ENCODE data around the gene SYNDIG1. TPM values are rescaled to one million over a fixed set of nuclear protein-coding genes. Genes with fewer than 3 reads are reported as not detected.

Gene SYNDIG1
- polyA plus RNA-seq, 1 donor from 2014 or later = 0.22 TPM

- H3K4me2 ChIP-seq (ENCODE audit: low read length) = no peak overlapping the region
- TF ChIP-seq EZH2 (IDR thresholded peaks at IDR 0.05; ENCODE audit: borderline replicate concordance, insufficient read depth, low read length, poor library complexity, severe bottlenecking) (no peak), TAF1 (IDR thresholded peaks at IDR 0.05; ENCODE audit: low read depth) (no peak), SMC3 (conservative IDR thresholded peaks at IDR 0.05; ENCODE audit: poor library complexity) (no peak), REST (IDR thresholded peaks at IDR 0.05; ENCODE audit: borderline replicate concordance) (no peak), CTCF (IDR thresholded peaks at IDR 0.05; ENCODE audit: poor library complexity, severe bottlenecking) (no peak), MXI1 (conservative IDR thresholded peaks at IDR 0.05; ENCODE audit: poor library complexity, severe bottlenecking) (no peak), EP300 (conservative IDR thresholded peaks at IDR 0.05; ENCODE audit: poor library complexity, severe bottlenecking) (no peak), POLR2AphosphoS5 (IDR thresholded peaks at IDR 0.05) (no peak), RAD21 (conservative IDR thresholded peaks at IDR 0.05) (no peak)
- no peak overlapping the region for H3K27ac ChIP-seq (ENCODE audit: low read length)
- no peaks in the 10 kb centered on the region for H3K27me3 ChIP-seq (ENCODE audit: insufficient read depth, low read depth, low read length)
- H3K9me3 ChIP-seq (ENCODE audit: low read length) = no peaks in the 10 kb centered on the region
- H3K9me2 ChIP-seq (ENCODE audit: insufficient read depth, low read length) = no peaks in the 10 kb centered on the region
- no peaks in the 10 kb centered on the region for H3K36me3 ChIP-seq (ENCODE audit: insufficient read depth, low read length)
- H2AFZ ChIP-seq (ENCODE audit: low read depth, low read length) = no peak overlapping the region
- H3F3A ChIP-seq (ENCODE audit: insufficient read depth, low read length, poor library complexity, severe bottlenecking) = no peaks in the 10 kb centered on the region
- H4K20me1 ChIP-seq (ENCODE audit: insufficient read depth) = no peaks in the 10 kb centered on the region
- no peaks in the 10 kb centered on the region for H3K79me2 ChIP-seq (replicated peaks; ENCODE audit: insufficient read depth, low read length)
- H3K9ac ChIP-seq (ENCODE audit: low read length) = no peak overlapping the region
- H3K4me3 ChIP-seq (ENCODE audit: low read length) = no peak overlapping the region
Measured at GRCh38 chr20:24580006-24580405, 110.6 kb downstream of the SYNDIG1 start.

- H3K4me2 ChIP-seq (ENCODE audit: low read length) = no peak overlapping the region
- H3K4me3 ChIP-seq (ENCODE audit: low read length) = no peak overlapping the region
- no peak overlapping the region for H3K27ac ChIP-seq (ENCODE audit: low read length)
- no peaks in the 10 kb centered on the region for H3K36me3 ChIP-seq (ENCODE audit: insufficient read depth, low read length)
- no peaks in the 10 kb centered on the region for H3K9me2 ChIP-seq (ENCODE audit: insufficient read depth, low read length)
- no peaks in the 10 kb centered on the region for H3F3A ChIP-seq (ENCODE audit: insufficient read depth, low read length, poor library complexity, severe bottlenecking)
- H2AFZ ChIP-seq (ENCODE audit: low read depth, low read length) = no peak overlapping the region
- no peaks in the 10 kb centered on the region for H3K9me3 ChIP-seq (ENCODE audit: low read length)
- H3K79me2 ChIP-seq (replicated peaks; ENCODE audit: insufficient read depth, low read length) = no peaks in the 10 kb centered on the region
- no peaks in the 10 kb centered on the region for H4K20me1 ChIP-seq (ENCODE audit: insufficient read depth)
- no peaks in the 10 kb centered on the region for H3K27me3 ChIP-seq (ENCODE audit: insufficient read depth, low read depth, low read length)
- TF ChIP-seq MXI1 (conservative IDR thresholded peaks at IDR 0.05; ENCODE audit: poor library complexity, severe bottlenecking) = no peak
- no peak for TF ChIP-seq POLR2AphosphoS5 (IDR thresholded peaks at IDR 0.05)
- TF ChIP-seq REST (IDR thresholded peaks at IDR 0.05; ENCODE audit: borderline replicate concordance) = no peak
- TF ChIP-seq EZH2 (IDR thresholded peaks at IDR 0.05; ENCODE audit: borderline replicate concordance, insufficient read depth, low read length, poor library complexity, severe bottlenecking) = no peak
- TF ChIP-seq EP300 (conservative IDR thresholded peaks at IDR 0.05; ENCODE audit: poor library complexity, severe bottlenecking) = no peak
- TF ChIP-seq SMC3 (conservative IDR thresholded peaks at IDR 0.05; ENCODE audit: poor library complexity) = no peak
- no peak for TF ChIP-seq RAD21 (conservative IDR thresholded peaks at IDR 0.05)
- no peak for TF ChIP-seq CTCF (IDR thresholded peaks at IDR 0.05; ENCODE audit: poor library complexity, severe bottlenecking)
- TF ChIP-seq TAF1 (IDR thresholded peaks at IDR 0.05; ENCODE audit: low read depth) = no peak
- H3K9ac ChIP-seq (ENCODE audit: low read length) = no peak overlapping the region
Measured at GRCh38 chr20:24580855-24581254, 111.4 kb downstream of the SYNDIG1 start.
